ACHN (cell line): ENCODE data around the gene SELENBP1.

Experiments used
- DNase-seq: peaks from one replicate; pipeline ENCODE4 v3.0.0-alpha.2; 2015
- in situ Hi-C: cut with HindIII; loops from 2 replicates; pipeline ENCODE4 v1.10.0; 2017; ENCODE audit warnings: low sequenced_read_pairs, low pct_ligation_motif_present, low pct_unique_long_range_greater_than_20kb

Gene SELENBP1

DNA sequence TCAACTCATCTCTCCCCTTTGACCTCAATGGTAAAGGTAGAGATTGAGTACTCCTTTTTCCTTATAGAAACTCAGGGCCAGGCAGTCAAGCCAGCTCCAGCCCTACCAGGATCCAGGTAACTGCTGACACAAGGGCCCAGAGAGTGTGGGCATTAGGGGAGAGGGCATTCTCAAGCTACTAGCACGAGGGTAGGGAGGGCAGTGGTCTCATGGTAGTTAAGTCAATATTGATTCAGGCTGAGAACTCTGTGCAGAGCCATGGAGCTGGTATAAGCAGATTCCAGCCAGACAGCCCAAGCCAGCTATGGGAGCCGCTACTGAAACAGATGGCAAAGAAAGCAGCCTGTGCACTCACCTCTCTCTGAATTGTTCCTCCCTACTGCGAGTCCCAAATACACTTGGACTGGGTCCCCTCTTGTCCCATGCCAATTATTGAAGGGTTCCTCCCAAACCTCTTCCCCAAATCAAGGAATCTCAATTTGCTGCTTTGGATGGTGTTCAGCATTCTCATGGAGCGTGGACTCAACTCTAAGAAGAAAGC is 48.0 kb downstream of the SELENBP1 start:
- DNase-seq = no peak
- in situ Hi-C loops = no loop called here

DNA sequence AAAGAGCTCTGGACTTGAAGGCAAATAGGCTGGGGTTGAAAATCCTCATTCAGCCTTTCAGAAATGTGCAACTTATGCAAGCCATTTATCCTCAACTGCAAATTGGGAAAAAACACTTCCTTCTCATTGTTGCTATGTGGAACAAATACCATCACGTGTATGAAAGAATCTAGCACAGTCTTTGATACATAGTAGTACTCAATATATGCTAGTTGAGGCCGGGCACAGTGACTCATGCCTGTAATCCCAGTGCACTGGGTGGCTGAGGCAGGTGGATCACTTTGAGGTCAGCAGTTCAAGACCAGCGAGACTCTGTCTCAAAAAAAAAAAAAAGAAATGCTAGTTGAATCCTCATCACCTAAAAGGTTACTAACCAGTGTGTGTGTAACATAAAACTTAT is 53.5 kb downstream of the SELENBP1 start:
- in situ Hi-C loops = no loop called here
- DNase-seq = no peak

DNA sequence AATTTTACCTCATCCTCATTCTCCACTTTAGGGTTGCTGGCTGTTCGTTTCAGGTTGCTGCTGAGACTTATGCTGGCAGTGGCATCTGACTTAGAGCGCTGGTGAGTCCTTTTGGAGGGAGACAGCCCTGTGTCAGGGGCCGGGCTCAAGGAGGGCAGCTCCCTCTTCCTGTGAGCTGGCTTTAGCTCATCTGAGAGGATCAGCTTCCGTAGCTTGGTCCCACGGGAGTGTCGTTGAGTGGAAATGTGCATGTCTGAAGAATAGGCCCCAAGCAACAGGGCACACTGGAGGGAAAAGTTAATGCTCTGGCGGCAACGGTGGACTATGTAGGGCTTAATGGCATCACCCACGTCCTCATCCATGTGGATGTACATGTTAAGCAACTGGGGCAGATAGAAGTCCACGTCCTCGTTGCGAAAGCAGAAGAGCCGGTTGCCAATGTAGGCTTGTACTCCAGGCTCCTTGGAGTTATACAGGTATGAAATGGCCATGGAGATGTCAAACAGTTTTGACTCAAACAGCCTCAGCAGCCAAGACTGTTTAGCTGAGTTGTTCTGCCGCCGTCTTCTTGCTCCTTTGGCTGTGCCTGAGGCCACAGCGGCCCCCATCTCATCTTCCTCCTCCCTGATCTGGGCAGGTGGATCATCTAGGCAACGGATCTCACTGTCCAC is 56.8 kb downstream of the SELENBP1 start:
- no peak for DNase-seq
- in situ Hi-C loops = no loop called here
